Stimulated activated CD4-positive, alpha-beta T cell treated with anti-CD3 and anti-CD28 coated beads, TNF-alpha, amount 100 ng/mL, for 24 hours (primary cell): ENCODE measurements around the gene ANO6.
A peak's percentile ranks its signal among the peaks of the same experiment; 100 is the strongest.
"Not testable (repeated sequence)": the region's sequence is repeated elsewhere in the genome, so short reads cannot be mapped to it uniquely, and the experiment has no call there.

ENCODE experiments used
- DNase-seq, 3 experiments: peaks; one replicate each; pipeline ENCODE4 v3.0.0-alpha.2; 2020; ENCODE audit warnings: low read depth in 3 of 3

The ANO6 gene

DNA sequence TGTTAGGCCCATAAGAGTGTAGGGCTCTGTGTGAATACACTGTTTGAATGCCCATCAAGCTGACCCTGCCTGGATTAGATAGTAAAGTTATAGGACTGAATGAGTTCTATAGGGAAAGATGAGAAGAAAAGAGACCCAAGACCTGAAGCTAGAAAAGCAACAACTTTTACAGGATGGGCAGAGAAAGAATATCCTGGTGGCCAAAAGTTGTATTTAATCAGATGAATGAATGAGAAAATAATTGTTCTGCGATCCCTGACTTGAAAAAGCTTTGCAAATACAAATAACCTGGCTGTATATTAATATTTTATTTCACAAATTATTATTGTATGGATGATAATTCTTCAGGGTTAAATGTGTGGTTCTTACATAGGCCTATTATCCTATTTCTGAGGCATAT lies 2.8 kb upstream of the ANO6 start:
- no peak for DNase-seq

DNA sequence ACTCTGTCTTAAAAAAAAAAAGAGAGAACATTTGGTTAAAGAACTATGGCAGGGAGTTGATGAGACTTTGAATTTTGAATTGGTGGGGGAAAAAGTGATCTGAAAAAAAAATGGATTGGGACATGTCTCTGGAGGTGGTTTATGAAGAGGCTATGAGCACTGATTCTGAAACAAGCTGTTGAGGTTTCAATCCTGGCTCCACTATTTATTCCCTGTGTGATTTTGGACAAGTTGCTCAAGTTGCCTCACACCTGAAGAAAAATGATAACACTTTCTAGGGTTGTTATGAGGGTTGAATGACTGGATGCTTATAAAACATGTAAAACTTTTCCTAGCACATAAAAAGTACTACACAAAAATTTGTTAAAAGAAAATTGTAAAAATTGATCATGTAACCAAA lies 1.8 kb upstream of the ANO6 start:
- DNase-seq, result no peak

DNA sequence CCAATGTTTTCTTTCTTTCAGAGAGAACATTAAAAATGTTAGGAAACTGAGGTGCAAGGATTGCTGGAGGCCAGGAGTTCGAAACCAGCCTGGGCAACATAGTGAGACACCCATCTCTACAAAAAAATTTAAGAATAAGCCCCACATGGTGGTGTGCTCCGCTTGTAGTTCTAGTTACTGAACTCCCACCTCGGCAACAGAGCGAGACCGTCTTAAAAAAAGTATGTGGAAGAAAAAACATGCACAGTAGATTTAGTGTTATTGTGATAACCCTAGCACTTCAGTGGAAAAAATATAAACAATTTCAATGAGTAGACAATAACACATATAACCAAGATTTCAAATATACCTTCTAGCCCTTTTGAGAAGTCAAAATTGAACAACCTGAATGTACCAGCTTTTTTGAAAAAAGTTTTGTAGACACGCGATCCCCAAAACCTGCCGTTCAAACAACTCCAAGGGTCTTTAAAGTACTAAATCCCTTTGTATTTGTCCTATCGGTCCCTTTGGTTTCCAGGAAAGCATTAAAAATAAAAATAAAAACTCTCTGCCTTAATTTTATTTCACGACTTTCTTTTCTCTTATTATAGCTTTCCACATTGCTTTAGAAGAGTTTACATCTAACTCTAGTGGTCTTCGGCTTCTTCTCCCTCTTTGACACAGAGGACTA lies 1.0 kb upstream of the ANO6 start:
- no peak for DNase-seq

DNA sequence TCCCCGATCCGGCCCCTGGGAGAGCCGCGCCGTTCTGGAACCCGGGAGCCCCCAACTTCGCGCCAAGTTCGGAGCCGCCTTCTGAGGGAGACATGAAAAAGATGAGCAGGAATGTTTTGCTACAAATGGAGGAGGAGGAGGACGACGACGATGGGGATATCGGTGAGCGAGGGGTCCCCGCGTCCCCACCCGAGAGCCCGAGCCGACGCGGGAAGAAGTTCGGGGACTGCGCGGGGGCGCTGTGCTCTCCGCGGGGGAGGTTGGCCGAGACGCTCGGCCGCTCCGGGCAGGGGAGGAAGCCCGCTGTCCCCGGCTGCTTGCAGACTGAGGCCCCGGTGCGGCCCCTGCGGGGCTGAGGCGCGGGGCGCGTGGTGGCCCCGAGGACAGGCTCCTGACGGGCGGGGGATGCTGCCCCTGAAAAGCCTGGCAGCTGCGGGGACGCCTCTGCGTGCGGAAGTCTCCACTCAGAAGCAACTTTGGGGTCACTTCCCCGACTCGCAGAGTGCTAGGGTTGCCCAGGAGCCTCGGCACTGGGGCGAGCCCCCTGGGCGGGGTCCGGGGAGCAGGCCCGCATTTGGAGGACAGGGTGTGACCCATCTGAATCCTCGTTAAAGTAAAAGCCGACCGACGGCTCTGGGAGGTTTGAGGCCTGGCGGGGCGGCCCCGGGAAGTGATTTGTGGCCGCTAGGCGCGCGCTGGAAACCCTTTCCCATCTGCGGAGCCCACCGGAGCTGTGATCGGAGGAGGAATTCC lies 511 bp downstream of the ANO6 start:
- DNase-seq, result peak; percentile 11 to 42 (median 13)

DNA sequence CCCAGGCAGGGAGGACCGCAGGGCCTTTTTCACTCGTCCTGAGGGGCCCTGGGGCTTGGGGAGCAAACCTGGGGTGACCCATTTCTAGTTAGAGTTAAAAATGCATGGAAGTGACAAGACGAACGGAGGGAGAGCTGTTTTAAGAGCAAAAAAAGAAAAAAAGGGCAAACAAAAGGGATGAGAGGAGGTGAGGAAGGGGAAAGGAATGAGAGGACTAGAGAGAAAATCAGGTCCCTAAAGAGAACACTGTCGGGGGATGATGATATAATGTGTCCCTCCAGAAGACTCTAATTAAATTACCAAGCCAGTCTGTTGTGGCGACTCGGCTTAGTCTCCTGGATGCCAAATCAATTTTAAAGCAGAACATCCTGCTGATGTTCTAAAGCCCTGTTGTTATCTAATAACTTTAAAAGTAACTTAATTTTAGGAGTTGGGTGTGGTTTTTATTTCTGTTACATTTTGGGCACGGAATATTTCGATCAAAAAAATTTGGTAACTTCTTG lies 1.1 kb downstream of the ANO6 start:
- DNase-seq, result no peak

DNA sequence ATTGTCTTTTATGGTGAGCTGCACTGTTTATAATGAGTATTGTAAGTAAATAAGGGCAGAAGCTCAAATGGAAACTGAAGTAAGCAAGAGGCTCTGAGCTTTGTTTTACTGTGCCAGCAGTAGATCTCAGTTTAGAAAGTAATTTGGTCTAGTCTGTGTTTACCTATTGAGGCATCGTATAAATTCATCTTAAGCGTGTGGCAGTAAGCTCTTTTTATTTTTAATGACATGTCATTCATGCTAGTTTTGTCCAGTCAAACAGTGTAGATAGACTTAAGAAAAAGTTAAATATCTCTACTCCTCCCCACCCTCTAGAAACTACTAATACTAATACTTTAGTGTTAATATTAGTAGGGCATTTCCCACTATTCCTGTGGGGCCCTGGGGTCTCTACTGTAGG lies 2.0 kb downstream of the ANO6 start:
- no peak for DNase-seq

DNA sequence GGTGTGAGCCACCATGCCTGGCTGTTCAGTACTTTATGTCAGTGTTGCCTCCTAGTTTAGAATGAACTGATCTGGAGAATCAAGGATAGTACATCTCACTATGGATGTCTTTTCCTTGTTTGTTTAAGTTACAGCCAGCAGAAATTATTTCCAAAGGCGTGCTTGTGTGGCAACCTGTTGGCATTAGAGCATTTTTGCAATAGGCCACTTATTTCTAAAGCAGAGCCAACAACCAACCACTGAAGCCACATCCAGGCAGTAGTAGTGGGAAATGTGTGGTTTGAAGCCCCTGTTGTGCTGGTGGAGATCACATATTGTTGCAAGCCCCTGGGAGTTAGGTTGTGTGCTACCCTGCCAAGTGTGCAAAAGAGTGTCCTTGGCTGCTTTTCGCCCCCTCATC lies 3.7 kb downstream of the ANO6 start:
- DNase-seq, result no peak

DNA sequence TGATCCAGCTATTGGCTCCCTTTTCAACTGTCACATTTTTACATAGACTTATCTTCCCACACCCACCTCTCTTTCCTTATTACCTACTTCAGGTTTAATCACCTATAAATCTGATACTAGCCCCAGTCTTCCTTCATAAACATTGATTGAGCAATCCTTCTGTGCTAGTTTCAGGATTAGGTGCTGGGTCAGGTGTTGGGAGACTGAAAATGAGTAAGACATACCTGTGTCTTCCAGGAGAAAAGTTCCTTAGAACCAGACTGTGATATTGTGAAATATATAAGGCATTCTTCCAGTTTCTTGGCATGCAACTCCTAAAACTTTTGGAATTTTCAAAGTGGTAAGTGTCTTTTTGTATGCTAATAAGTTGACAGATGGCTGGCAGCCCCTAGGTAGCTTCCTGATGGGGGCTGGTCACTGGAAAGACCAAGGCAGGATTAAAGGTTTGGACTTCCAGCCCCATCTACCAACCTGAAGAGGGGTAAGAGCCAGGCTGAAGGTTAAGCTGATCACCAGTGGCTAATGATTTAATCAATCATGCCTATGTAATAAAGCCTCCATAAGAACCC lies 4.6 kb downstream of the ANO6 start:
- DNase-seq, result no peak

DNA sequence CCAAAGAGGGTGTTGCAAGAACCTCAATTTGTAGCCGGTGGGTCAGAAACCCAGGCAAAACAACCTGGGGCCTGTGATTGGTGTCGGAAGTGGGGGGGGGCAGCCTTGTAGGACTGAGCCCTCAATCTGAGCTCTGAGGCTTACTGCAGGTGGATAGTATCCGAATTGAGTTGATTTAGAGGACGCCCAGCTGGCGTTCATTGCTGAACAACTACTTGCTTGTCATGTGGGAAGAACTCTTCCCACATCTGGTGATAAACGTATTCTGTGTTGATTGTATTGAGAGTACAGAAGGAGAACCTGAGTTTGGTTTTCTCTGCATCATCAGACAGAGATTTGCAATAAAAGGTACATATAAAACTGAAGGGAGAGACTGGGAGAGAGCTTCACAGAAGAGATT lies 5.1 kb downstream of the ANO6 start:
- DNase-seq, result no peak

DNA sequence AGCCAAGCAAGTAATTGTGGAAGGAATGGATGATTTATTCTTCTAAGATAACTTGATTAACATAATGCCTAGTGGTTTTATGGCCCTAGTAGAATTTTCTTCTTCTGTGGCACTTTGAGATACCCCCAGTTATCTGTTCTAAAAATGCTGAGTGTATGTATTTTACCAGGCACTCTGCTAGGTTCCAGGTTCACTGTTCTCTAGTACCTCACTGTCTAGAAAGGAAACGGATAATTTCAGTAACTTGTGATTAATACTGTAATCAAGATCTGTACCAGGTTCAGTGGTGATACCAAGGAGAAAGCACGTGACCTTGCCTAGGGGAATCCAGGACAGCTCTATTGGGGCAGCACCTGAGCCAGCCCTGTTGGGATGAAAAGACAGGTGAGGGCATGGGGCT lies 8.0 kb downstream of the ANO6 start:
- no peak for DNase-seq

DNA sequence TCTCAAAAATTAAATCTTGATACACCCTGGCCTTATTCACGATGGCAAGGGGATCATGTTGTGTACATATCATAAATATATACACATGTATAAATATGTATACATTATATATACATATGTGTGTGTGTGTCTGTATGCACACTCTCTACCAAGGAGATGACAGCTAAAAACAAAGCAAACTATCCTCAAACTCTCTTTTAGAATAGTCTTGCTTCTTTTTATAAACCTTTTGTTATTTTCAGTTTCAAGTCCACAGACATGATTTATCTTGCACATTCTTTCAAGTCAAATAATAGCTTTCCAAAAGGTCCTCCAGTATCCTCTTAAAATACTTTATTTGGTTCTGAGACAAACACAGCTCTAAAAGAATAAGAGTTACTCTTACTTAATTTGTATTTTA lies 8.4 kb downstream of the ANO6 start:
- DNase-seq, result no peak

DNA sequence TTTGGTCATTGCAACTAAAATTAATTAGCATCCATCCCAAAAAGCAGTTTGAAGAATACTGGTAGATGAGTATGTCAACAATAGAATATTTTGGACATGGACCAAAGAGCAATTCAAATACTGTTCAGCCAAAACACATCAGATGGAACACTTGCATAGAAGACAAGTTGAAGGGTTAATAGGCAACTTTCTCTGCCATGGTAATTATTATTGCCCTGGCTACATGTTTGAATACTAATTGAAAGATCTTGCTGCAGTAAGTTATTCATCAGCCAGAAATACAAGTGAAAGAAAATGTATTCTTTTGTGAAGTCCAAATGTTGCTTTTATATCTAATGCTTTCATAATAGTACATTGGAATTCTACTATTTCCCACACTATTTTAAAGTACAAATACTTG lies 10.1 kb downstream of the ANO6 start:
- no peak for DNase-seq

DNA sequence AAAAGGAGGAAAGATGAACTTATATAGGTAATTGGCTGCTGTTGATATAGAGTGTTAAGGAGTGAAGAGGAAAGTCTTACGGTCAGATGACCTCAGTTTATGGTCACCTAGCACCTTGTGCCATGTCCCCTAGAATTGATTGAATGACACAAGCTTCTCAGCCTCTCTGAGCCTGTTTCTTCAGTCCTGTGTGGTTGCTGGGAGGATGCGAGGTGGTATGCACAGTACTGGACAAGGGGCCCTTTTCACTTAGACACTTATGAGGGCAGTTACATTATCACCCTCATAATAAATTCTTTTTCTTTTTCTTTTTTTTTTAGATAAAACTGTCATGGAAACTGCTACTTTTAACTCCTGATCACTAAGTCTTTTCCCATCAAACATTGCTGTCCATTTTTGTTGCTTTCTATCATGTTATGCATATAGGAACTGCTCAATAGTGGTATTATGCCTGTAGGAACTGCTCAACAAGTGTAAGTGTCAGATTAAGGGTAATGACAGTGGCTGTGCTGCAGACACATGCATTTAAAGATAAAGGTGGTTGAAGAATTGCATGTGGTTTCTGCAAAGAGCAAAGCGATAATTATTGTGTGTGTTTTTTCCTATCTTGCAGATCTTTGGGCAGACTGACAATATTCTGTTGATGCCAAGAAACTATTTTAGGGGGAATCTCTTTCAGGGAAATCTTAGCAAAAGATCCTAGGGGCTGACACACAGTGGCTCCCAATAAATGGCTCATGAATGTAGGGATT lies 11.6 kb downstream of the ANO6 start:
- DNase-seq, result no peak

DNA sequence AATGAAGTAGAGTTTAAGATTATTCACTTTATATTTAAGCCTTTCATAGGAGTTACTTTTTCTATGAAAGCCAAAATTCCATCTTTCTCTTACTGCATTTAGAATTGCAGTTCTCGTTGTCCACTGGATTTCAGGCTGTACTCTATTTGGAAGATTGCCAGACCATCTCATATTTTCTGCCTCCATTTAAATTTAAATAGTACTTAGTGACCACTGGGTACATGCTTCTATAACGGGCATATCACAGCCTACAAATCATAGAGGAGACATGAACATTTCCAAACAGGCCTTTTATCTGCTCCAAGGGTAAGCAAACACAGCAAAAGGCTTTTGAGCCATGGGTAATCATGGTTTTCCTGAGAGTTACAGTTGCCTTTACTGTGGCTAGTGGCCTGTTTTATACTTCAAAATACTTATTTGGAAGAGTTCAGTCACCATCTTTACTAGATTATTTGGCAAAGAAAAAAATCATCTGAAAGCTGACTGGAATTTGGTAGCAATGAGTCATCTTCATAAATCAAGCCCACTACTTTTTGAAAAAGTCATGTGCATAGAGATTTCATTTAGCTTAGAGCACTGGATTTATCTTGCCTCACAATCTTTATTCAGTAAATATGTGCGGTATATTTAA lies 15.7 kb downstream of the ANO6 start:
- no peak for DNase-seq

DNA sequence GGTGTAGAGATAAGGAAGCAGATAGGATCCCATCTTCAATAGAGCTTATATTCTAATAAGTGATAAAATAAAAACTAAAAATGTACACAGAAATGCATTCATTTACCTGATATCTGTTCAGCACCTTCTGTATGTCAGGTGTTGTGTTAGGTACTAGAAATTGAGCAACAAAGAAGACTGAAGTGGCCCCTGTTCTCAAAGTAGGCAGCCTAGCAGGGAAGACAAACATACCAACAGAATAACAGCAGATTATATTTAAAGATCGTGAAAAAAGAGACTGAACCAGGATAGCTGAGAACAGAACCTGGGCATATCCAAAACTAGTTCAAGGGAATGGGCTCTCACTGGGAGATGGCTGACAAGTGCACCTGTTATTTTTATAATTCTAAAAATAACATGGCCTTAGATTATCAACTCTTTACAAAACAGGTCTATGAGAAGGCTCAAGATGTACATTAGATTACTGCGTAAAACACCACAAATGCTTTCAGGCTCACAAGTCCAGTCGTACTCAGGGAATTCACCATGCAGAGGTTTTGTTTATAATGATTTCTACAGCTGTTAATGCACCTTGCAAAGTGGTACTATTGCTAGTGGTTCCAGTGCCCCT lies 16.4 kb downstream of the ANO6 start:
- no peak for DNase-seq

DNA sequence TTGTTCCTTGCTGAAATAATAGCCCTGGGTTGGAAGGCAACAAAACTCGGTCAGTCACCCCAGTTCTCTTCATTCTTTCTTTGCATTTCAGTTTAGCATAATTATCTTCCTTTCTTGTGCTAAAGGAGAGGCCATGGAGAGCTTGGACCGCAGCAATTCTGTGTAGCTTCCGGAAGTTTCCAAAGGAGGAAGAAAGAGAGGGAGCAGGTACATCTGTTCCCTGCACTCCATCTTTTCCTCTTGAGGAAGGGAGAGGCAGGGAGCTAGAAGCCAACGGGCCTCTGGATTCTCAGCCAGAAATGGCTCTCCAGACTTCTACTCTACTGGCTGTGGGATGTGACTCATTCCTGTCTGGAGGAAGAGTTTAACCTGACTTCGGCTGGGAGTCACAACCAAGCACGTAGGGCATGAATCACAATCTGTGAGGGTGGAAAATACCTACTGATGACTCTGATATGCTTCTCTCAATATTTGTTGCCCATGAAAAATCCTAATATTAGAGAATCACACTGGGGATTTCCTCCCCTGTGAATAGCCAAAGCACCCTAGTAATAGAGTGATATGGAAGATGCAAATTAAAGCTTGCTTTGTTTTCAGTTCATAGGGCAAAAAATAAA lies 17.0 kb downstream of the ANO6 start:
- peak; percentile 22 to 33 (median 28) for DNase-seq

DNA sequence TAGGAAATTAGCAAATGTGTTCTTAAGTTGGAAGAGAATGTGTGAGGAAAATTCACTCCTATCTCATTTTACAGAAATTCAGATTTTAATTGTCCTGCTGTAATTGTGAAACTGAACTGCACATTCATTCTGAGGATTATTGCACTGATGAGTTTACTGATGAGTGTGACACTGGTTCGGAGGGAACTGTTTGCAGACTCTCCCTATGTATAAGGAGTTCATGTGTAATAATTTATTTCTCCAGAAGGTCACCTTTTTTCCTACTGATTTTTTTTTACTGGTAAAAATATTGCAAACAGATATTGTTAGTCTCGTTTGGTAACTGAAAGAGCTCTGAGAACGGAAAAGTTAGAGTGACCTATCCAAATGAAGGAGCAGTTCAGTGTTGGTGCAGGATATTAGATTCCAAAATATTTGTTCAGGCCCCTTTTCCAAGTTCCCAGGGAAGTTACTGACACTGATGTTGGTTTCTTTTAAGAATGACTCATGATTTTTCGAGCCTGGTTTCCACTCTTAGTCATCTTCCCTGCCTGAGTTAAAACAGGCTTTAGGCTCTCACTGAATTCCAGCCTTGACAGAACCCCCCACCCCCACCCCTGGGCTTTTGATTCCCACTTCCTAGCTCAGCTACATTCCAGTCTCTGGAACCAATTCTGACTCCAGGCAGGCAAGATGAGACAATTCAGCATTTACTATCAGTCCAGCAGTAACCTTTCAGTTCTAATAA lies 18.4 kb downstream of the ANO6 start:
- DNase-seq, result no peak

DNA sequence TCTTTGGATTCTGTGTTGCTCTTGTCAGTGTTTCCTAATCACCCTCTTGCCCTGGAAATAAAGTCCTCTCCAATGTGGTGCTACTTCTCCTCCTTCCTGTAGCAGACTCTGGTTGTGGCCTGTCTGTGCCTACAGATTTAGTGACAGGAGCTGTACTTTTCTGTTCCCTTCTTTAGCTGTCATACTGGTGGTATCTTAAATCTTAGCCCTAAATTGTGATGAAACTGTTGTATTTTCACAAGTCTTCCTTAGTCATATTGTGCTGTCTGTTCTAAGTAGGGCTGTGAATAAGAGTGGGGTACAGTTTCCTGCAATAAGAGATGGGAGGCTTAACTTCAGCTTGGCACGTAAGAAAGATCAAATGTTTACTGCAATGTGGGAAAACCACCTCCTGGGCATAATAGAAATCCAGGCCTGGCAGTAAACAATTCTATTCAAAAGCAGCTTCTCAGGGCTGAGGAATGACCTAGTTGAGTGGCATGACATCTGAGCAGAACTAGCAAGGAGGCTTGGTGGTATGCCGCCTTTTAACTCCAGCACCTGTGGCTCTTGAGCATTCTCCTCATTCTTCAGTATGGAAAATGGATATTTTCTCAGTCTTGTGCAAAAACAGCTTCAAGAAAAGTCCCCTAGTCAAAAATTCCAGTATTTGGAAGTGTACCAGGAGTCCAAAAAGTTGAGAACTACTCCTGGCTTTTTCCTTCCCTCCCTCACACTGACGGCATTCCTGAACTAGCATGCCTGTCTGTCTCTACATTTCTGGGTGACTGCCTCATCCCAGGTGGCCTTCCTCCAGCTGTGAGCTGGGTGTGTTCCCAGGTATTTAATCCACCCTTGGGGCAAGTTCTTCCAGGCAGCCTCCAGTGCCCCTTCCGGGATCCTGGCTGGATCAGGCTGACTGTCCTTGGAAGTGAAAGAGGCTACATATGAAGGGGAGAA lies 19.5 kb downstream of the ANO6 start:
- no peak for DNase-seq

DNA sequence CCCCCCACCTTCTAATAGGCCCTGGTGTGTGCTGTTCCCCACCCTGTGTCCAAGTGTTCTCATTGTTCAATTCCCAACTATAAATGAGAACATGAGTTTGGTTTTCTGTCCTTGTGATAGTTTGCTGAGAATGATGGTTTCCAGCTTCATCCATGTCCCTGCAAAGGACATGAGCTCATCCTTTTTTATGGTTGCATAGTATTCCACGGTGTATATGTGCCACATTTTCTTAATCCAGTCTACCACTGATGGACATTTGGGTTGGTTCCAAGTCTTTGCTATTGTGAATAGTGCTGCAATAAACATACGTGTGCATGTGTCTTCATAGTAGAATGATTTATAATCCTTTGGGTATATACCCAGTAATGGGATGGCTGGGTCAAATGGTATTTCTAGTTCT lies 20.5 kb downstream of the ANO6 start:
- not testable (repeated sequence) for DNase-seq
